Activated CD8-positive, alpha-beta memory T cell treated with anti-CD3 and anti-CD28 coated beads for 4 hours (primary cell): ENCODE measurements around the gene YWHAB.

Experiments
- DNase-seq, 2 donors: peaks; one replicate each; pipeline ENCODE4 v3.0.0-alpha.2; 2020; ENCODE audit warnings: low read depth in 2 of 2

The YWHAB gene

DNA sequence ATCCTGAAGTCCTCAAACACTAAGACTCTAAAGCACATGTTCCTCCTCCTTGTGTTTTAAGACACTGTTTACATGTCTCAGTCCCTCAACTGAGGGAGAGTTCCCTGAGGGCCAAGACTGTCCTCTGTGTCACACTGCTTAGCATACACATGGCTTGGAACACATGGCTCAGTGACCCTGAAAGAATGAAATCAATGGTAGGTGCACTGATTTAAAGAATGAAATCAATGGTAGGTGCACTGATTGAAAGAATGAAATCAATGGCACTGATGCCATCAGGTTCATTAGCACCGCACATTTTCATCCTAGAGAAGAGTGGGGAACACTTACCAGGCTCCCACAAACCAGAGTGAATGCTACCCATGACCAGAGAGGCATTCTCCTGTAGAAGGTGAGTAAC is 64.9 kb downstream of the YWHAB start:
- DNase-seq, result no peak

DNA sequence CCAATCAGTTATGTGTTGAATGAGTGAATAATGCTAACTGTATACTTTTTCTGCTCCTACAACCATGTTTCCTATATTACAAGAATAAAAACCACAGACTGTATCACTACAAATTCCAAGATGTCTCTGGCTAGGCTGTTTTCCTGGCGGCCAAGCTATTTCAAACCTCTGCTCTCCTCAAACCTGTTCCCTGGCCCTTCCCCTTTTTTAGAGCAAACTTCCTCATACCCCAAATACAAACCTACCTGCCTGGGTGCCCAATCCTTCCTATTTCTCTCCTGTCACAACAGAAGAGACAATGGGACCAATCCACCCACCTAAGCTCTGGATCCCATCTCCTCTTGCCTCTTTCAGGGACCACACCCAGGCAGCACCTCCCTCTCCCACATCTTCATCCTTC is 67.2 kb downstream of the YWHAB start:
- DNase-seq, result no peak

DNA sequence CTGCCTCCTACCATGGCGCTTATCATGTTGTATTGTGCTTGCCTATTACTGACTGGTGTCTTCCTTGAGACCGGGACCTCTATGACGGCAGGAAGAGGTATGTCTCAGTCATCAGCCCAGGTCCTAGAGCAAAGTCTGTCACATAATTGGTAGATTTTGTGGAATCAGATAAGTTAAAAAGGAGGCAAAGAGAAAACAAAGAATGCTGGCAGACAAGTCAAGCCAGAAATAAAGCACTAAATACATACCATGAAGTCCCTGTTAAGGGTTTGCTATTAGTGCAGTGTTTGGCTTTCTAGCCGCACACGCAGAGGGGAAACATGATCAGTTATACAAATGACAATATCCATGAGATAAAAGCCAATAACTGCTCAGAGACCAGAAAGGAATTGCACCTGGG is 68.7 kb downstream of the YWHAB start:
- DNase-seq, result no peak

- DNase-seq, result no peak
Observed at GRCh38 chr20:44955270-44955669, 69.8 kb downstream of the YWHAB start.

- no peak for DNase-seq
Observed at GRCh38 chr20:44956410-44956809, 70.9 kb downstream of the YWHAB start.
